Kidney epithelial cell (primary cell): ENCODE results near the gene PRRT1. TPM values are rescaled to one million over a fixed set of nuclear protein-coding genes. Genes with fewer than 3 reads are reported as not detected.

ENCODE experiments used
- DNase-seq: peaks from one replicate; pipeline ENCODE4 v3.0.0-alpha.2; 2010; ENCODE audit warnings: low read depth
- H3K27me3 ChIP-seq: 2 replicates; pipeline ENCODE4 v1.6.0; 2011; ENCODE audit warnings: low read length; ENCODE audit not compliant: control insufficient read depth, insufficient read depth
- H3K36me3 ChIP-seq: 2 replicates; pipeline ENCODE4 v1.5.1; 2011; ENCODE audit warnings: low read length; ENCODE audit not compliant: control insufficient read depth, insufficient read depth
- H3K4me3 ChIP-seq: 2 replicates; pipeline ENCODE4 v1.5.1; 2011; ENCODE audit warnings: low read depth, mild to moderate bottlenecking, control low read depth, low read length
- CTCF ChIP-seq: IDR thresholded peaks from 2 replicates; pipeline ENCODE4 v1.5.1; 2011; ENCODE audit warnings: mild to moderate bottlenecking, moderate library complexity, low read length, control low read depth, inconsistent platforms; ENCODE audit not compliant: insufficient read depth, poor library complexity, severe bottlenecking
- total RNA-seq: library from RNA; depleted of rRNA; stranded (reverse); fragments of >200 nt; gene quantifications from 2 replicates; pipeline ENCODE4 v1.2.3, GENCODE V29; 2015

The PRRT1 gene
- total RNA-seq, 1 donor from 2014 or later, result not detected

- TF ChIP-seq CTCF, result no peak
- no peak for DNase-seq
- Histone ChIP-seq H3K36me3 (no peaks in the 10 kb centered on the region), H3K4me3 (no peak overlapping the region), H3K27me3 (peaks cover 4% of the 10 kb centered on the region)
These were observed 14.3 kb downstream of the PRRT1 start for GRCh38 chr6:32137454-32137853.

- no peak for TF ChIP-seq CTCF
These were observed 18.0 kb downstream of the PRRT1 start for GRCh38 chr6:32133786-32134185.

GRCh38 chr6:32132110-32132509 lies 19.6 kb downstream of the PRRT1 start:
- DNase-seq, result no peak
- TF ChIP-seq CTCF, result no peak
- Histone ChIP-seq H3K4me3 (no peak overlapping the region), H3K27me3 (peaks cover 2% of the 10 kb centered on the region), H3K36me3 (no peaks in the 10 kb centered on the region)

More at GRCh38 chr6:32133786-32134185, 18.0 kb downstream of the PRRT1 start:
- DNase-seq, result no peak
- no peak overlapping the region for H3K4me3 ChIP-seq
- peaks cover 2% of the 10 kb centered on the region for H3K27me3 ChIP-seq
- no peaks in the 10 kb centered on the region for H3K36me3 ChIP-seq

GRCh38 chr6:32131439-32131948 lies 20.2 kb downstream of the PRRT1 start:
- no peaks in the 10 kb centered on the region for H3K36me3 ChIP-seq
- no peak for TF ChIP-seq CTCF
- no peak for DNase-seq

GRCh38 chr6:32129297-32130088 lies 22.2 kb downstream of the PRRT1 start:
- no peaks in the 10 kb centered on the region for H3K27me3 ChIP-seq
- H3K4me3 ChIP-seq, result peak overlapping the region; percentile 65
- TF ChIP-seq CTCF, result no peak
- H3K36me3 ChIP-seq, result no peaks in the 10 kb centered on the region
- no peak for DNase-seq

More at GRCh38 chr6:32131439-32131948, 20.2 kb downstream of the PRRT1 start:
- Histone ChIP-seq H3K27me3 (peaks cover 2% of the 10 kb centered on the region), H3K4me3 (no peak overlapping the region)

- no peak for TF ChIP-seq CTCF
- H3K27me3 ChIP-seq, result no peaks in the 10 kb centered on the region
- DNase-seq, result no peak
- no peak overlapping the region for H3K4me3 ChIP-seq
- no peaks in the 10 kb centered on the region for H3K36me3 ChIP-seq
These were observed 22.9 kb downstream of the PRRT1 start for GRCh38 chr6:32128751-32129296.
